Effector memory CD8-positive, alpha-beta T cell (primary cell): ENCODE results near the gene GTF2H2C.
"Not testable (repeated sequence)": the region's sequence is repeated elsewhere in the genome, so short reads cannot be mapped to it uniquely, and the experiment has no call there.

Experiments used
- ATAC-seq: fragments of 150-1000 bp; cut with Tn5 transposase; replicated peaks from 2 replicates; pipeline ENCODE4 v1.10.0; 2021; ENCODE audit warnings: mild to moderate bottlenecking, moderate library complexity
- DNase-seq, 3 experiments: peaks; one replicate each; pipeline ENCODE4 v3.0.0; 2021
- H3K27ac Mint-ChIP-seq, 2 donors: one replicate each; pipeline ENCODE4 v1.8.0; 2022; ENCODE audit warnings: mild to moderate bottlenecking in 2 of 2, mixed read lengths in 2 of 2, moderate library complexity in 2 of 2
- H3K27me3 Mint-ChIP-seq, 2 donors: one replicate each; pipeline ENCODE4 v1.8.0; 2022; ENCODE audit warnings: mixed read lengths in 2 of 2
- H3K36me3 Mint-ChIP-seq: one replicate; pipeline ENCODE4 v1.8.0; 2022; ENCODE audit warnings: mild to moderate bottlenecking, moderate library complexity, mixed read lengths; ENCODE audit not compliant: insufficient read depth
- H3K4me1 Mint-ChIP-seq, 2 donors: one replicate each; pipeline ENCODE4 v1.8.0; 2022; ENCODE audit warnings: low read depth in 2 of 2, mixed read lengths in 2 of 2
- H3K4me3 Mint-ChIP-seq, 2 donors: one replicate each; pipeline ENCODE4 v1.8.0; 2022; ENCODE audit warnings: mild to moderate bottlenecking in 2 of 2, mixed read lengths in 2 of 2, moderate library complexity in 2 of 2
- H3K9me3 Mint-ChIP-seq, 2 donors: one replicate each; pipeline ENCODE4 v1.8.0; 2022; ENCODE audit warnings: mixed read lengths in 2 of 2
- total RNA-seq, 9 experiments: gene quantifications; one replicate each; lab custom pipeline; 2026; lab: John Stamatoyannopoulos, UW

GTF2H2C gene
- total RNA-seq = 3.4 to 19.7 (median 12.2) reads per million in 9 experiments

GRCh38 chr5:69559908-69560330 is at the start of gene GTF2H2C:
Gene GTF2H2C, plus strand, starts transcription at chr5:69560191. Its CDS starts 4,942 bp downstream, at chr5:69565133.
- H3K27me3 Mint-ChIP-seq, H3K4me1 Mint-ChIP-seq, H3K9me3 Mint-ChIP-seq, H3K36me3 Mint-ChIP-seq: not testable (repeated sequence)
- Mint-ChIP-seq H3K27ac (peak within 1 kb of the TSS; percentile 51 to 56), H3K4me3 (peak within 1 kb of the TSS; percentile 80 to 91)
- ATAC-seq (peak; percentile 99), DNase-seq (peak; percentile 53 to 67 (median 62))

DNA sequence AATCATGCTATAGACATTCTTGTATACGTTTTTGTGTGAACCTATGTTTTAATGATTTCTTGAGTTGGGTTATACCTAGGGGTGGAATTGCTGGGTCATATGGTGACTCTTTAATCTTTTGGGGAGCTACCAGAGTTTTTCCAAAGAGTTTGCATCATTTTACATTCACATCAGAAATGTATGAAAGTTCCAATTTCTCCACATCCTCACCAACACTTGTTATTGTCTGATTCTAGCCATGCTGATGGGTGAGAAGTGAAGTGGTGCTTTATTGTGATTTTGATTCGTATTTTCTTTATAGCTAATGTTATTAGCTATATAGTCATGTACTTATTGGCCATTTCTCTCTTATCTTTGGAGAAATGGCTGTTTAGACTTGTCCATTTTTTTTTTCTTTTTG is 49.3 kb upstream of the GTF2H2C start:
- no peak overlapping the region for H3K27ac Mint-ChIP-seq
- H3K36me3 Mint-ChIP-seq = no peaks in the 10 kb centered on the region
- no peaks in the 10 kb centered on the region for H3K27me3 Mint-ChIP-seq
- no peak for DNase-seq
- H3K4me3 Mint-ChIP-seq = no peak overlapping the region
- no peaks in the 10 kb centered on the region for H3K4me1 Mint-ChIP-seq
- H3K9me3 Mint-ChIP-seq = no peaks in the 10 kb centered on the region
- no peak for ATAC-seq

- Mint-ChIP-seq H3K27ac (no peak overlapping the region), H3K4me1 (no peaks in the 10 kb centered on the region), H3K4me3 (no peak overlapping the region), H3K9me3 (no peaks in the 10 kb centered on the region), H3K36me3 (no peaks in the 10 kb centered on the region), H3K27me3 (no peaks in the 10 kb centered on the region)
- no peak for DNase-seq
- no peak for ATAC-seq
Measured at GRCh38 chr5:69512740-69513260, 47.2 kb upstream of the GTF2H2C start.

DNA sequence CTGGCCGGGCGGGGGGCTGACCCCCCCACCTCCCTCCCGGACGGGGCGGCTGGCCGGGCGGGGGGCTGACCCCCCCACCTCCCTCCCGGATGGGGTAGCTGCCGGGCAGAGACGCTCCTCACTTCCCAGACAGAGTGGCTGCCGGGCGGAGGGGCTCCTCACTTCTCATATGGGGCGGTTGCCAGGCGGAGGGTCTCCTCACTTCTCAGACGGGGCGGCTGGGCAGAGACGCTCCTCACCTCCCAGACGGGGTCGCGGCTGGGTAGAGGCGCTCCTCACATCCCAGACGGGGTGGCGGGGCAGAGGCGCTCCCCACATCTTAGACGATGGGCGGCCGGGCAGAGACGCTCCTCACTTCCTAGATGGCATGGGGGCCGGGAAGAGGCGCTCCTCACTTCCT is 44.4 kb upstream of the GTF2H2C start:
- not testable (repeated sequence) for H3K9me3 Mint-ChIP-seq, DNase-seq, H3K4me1 Mint-ChIP-seq, ATAC-seq, H3K27me3 Mint-ChIP-seq, H3K4me3 Mint-ChIP-seq, H3K27ac Mint-ChIP-seq, H3K36me3 Mint-ChIP-seq

DNA sequence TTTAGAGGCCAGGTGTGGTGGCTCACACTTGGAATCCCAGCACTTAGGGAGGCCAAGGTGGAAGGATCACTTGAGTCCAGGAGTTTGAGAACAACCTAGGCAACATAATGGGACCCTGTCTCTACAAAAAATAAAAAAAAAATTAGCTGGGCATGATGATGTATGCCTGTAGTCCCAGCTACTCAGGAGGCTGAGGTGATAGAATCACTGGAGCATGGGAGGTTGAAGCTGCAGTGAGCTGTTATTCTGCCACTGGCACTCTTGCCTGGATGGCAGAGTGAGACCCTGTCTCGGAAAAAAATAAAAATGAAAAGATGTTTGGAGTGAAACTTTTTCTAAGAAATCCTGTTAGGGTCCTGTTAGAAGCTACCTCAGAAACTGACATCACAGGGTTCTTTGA is 43.2 kb upstream of the GTF2H2C start:
- Mint-ChIP-seq H3K9me3 (no peaks in the 10 kb centered on the region), H3K27me3 (no peaks in the 10 kb centered on the region), H3K36me3 (peaks cover 3% of the 10 kb centered on the region), H3K4me3 (no peak overlapping the region), H3K4me1 (no peaks in the 10 kb centered on the region), H3K27ac (no peak overlapping the region)
- no peak for ATAC-seq
- DNase-seq = no peak

- Mint-ChIP-seq H3K4me3 (no peak overlapping the region), H3K4me1 (no peaks in the 10 kb centered on the region), H3K27me3 (peaks cover 0 to 5% of the 10 kb centered on the region in 2 donors), H3K9me3 (no peaks in the 10 kb centered on the region), H3K27ac (no peak overlapping the region), H3K36me3 (peaks cover 3% of the 10 kb centered on the region)
- DNase-seq (no peak), ATAC-seq (no peak)
Measured at GRCh38 chr5:69517763-69518212, 42.2 kb upstream of the GTF2H2C start.

GRCh38 chr5:69519285-69519684 is 40.7 kb upstream of the GTF2H2C start:
- no peaks in the 10 kb centered on the region for H3K9me3 Mint-ChIP-seq

DNA sequence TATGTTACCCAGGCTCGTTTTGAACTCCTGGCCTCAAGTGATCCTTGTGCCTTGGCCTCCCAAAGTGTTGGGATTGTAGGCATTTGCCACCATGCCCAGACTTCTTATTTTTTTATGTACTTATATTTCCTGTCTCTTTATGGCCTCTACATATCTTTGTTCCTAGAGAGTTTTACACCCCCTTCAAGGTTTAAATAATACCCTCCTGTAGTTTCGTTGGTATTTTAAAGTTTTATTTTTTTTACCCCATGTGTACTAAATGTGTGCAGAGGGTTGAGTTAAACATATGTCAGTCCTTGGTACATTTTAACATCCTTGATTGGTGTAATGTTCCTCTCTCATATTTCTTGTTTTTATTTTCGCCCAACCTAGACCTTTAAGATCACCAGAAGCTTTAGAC is 38.0 kb upstream of the GTF2H2C start:
- ATAC-seq = no peak
- Mint-ChIP-seq H3K27me3 (peaks cover 5 to 13% of the 10 kb centered on the region in 2 donors), H3K9me3 (no peaks in the 10 kb centered on the region), H3K36me3 (peaks cover 3% of the 10 kb centered on the region), H3K4me1 (no peaks in the 10 kb centered on the region), H3K4me3 (no peak overlapping the region), H3K27ac (no peak overlapping the region)
- no peak for DNase-seq

More at GRCh38 chr5:69519285-69519684, 40.7 kb upstream of the GTF2H2C start:
- DNase-seq (no peak), ATAC-seq (no peak)
- Mint-ChIP-seq H3K27ac (no peak overlapping the region), H3K4me3 (no peak overlapping the region), H3K36me3 (peaks cover 3% of the 10 kb centered on the region), H3K27me3 (peaks cover 0 to 5% of the 10 kb centered on the region in 2 donors), H3K4me1 (no peaks in the 10 kb centered on the region)

DNA sequence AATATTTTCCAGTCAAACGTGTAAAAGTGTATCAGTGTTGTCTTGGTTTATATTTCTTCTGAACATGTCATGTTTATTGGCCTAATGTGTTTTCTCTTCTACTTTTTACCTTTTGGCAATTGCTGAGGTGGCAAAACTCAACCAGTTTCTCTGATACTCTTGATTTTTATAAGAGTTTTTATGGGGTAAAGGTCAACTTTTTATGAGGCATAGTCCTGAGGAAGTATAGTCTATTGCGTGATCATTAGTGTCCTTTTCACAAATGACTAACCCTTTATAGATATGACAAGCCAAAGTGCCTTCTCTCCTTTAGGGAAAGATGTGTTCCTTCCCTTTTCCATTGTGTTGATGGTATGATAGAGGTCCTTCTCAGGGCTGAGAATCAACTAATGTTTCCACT is 34.5 kb upstream of the GTF2H2C start:
- Mint-ChIP-seq H3K4me3 (no peak overlapping the region), H3K9me3 (no peaks in the 10 kb centered on the region), H3K36me3 (no peaks in the 10 kb centered on the region), H3K4me1 (no peaks in the 10 kb centered on the region), H3K27me3 (peaks cover 23 to 34% of the 10 kb centered on the region in 2 donors), H3K27ac (no peak overlapping the region)
- ATAC-seq = no peak
- no peak for DNase-seq

GRCh38 chr5:69526660-69527059 is 33.3 kb upstream of the GTF2H2C start:
- H3K4me3 Mint-ChIP-seq = no peak overlapping the region
- no peaks in the 10 kb centered on the region for H3K36me3 Mint-ChIP-seq
- ATAC-seq (no peak), DNase-seq (no peak)
- no peaks in the 10 kb centered on the region for H3K9me3 Mint-ChIP-seq
- H3K4me1 Mint-ChIP-seq = no peaks in the 10 kb centered on the region
- peaks cover 35 to 44% of the 10 kb centered on the region in 2 donors for H3K27me3 Mint-ChIP-seq
- H3K27ac Mint-ChIP-seq = no peak overlapping the region

DNA sequence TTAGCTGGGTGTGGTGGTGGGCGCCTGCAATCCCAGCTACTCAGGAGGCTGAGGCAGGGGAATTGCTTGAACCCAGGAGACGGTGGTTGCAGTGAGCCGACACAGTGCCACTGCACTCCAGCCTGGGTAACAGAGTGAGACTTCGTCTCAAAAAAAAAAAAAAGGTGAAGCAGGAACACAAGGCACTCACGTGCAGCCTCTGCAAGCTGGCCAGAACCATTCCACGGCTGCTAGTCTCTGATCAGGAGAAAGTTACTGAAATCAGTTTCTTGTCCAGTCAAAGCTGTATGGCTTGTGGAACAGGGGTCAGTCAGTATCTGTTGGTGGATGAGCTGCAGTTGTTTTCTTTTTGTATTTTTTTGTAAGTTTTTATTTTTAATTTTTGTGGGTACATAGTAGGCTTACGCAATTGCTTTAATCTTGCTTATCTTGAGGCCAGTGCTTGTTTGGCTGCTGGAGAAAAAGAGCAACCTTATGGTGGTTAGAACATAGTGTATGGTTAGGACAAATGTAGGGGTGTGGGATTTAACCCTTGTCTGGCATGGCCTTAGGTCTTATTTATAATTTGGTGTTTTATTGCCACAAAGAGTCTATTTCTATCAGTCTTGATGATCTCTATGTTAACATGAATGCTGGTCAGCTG is 32.7 kb upstream of the GTF2H2C start:
- ATAC-seq (no peak), DNase-seq (no peak)
- Mint-ChIP-seq H3K27me3 (peaks cover 35 to 50% of the 10 kb centered on the region in 2 donors), H3K27ac (no peak overlapping the region), H3K4me3 (no peak overlapping the region), H3K36me3 (no peaks in the 10 kb centered on the region), H3K4me1 (no peaks in the 10 kb centered on the region), H3K9me3 (no peaks in the 10 kb centered on the region)

GRCh38 chr5:69528035-69528434 is 32.0 kb upstream of the GTF2H2C start:
- H3K27me3 Mint-ChIP-seq = peaks cover 37 to 53% of the 10 kb centered on the region in 2 donors
- no peaks in the 10 kb centered on the region for H3K36me3 Mint-ChIP-seq
- no peak for ATAC-seq
- no peak overlapping the region for H3K4me3 Mint-ChIP-seq
- DNase-seq = no peak
- H3K9me3 Mint-ChIP-seq = no peaks in the 10 kb centered on the region
- no peak overlapping the region for H3K27ac Mint-ChIP-seq
- no peaks in the 10 kb centered on the region for H3K4me1 Mint-ChIP-seq

GRCh38 chr5:69528609-69529008 is 31.4 kb upstream of the GTF2H2C start:
- H3K27me3 Mint-ChIP-seq = peaks cover 37 to 53% of the 10 kb centered on the region in 2 donors
- H3K36me3 Mint-ChIP-seq = no peaks in the 10 kb centered on the region
- no peaks in the 10 kb centered on the region for H3K4me1 Mint-ChIP-seq
- H3K4me3 Mint-ChIP-seq = no peak overlapping the region
- no peaks in the 10 kb centered on the region for H3K9me3 Mint-ChIP-seq
- no peak for ATAC-seq
- no peak overlapping the region for H3K27ac Mint-ChIP-seq
- DNase-seq = no peak
